Right atrium auricular region (tissue), 2 donors: ENCODE measurements around the gene VEGFB. TPM values are rescaled to one million over a fixed set of nuclear protein-coding genes. Genes with fewer than 3 reads are reported as not detected.

Source experiments
- DNase-seq: peaks from one replicate; pipeline ENCODE4 v3.0.0-alpha.2; 2019; ENCODE audit warnings: low spot score
- H3K27ac ChIP-seq, 2 donors: fragments of 200-600 bp; sonication (generic); 1 replicate in 1 of 2; 2 replicates in 1 of 2; pipeline ENCODE4 v1.5.1; 2016 to 2019
- H3K27me3 ChIP-seq, 2 donors: fragments of 200-600 bp; sonication (generic); one replicate each; pipeline versions ENCODE4 v1.5.1 to v1.6.0; 2017 to 2019
- H3K36me3 ChIP-seq: fragments of 200-600 bp; sonication (generic); one replicate; pipeline ENCODE4 v1.5.1; 2016
- H3K4me1 ChIP-seq, 2 donors: fragments of 200-600 bp; sonication (generic); one replicate each; pipeline versions ENCODE4 v1.5.1 to v1.6.0; 2017 to 2019
- H3K4me3 ChIP-seq, 2 donors: fragments of 200-600 bp; sonication (generic); 1 replicate in 1 of 2; 2 replicates in 1 of 2; pipeline ENCODE4 v1.5.1; 2017 to 2019; ENCODE audit warnings: mild to moderate bottlenecking in 1 of 2, moderate library complexity in 1 of 2
- H3K9me3 ChIP-seq, 2 donors: fragments of 200-600 bp; sonication (generic); one replicate each; pipeline ENCODE4 v1.5.1; 2019
- CTCF ChIP-seq, 2 donors: fragments of 200-600 bp; sonication (generic); IDR thresholded peaks; one replicate each; pipeline ENCODE4 v1.5.1; 2019; ENCODE audit warnings: antibody characterized with exemption in 2 of 2
- total RNA-seq, 2 donors: library from RNA; depleted of rRNA; stranded (reverse); fragments of >200 nt; gene quantifications; one replicate each; pipeline ENCODE4 v1.1.0, GENCODE V29; 2016

The VEGFB gene
- total RNA-seq, 2 donors from 2014 or later = 153 to 201 TPM

- Histone ChIP-seq H3K9me3 (no peaks in the 10 kb centered on the region), H3K4me1 (peaks cover 0 to 28% of the 10 kb centered on the region in 2 donors), H3K4me3 (no peak overlapping the region), H3K36me3 (peaks cover 28% of the 10 kb centered on the region), H3K27ac (no peak overlapping the region), H3K27me3 (no peaks in the 10 kb centered on the region)
- TF ChIP-seq CTCF (IDR thresholded peaks at IDR 0.05) = no peak
- no peak for DNase-seq
These were observed 44.3 kb downstream of the VEGFB start for GRCh38 chr11:64278576-64279190.

- DNase-seq = no peak
- Histone ChIP-seq H3K27me3 (no peaks in the 10 kb centered on the region), H3K4me3 (no peak overlapping the region), H3K9me3 (no peaks in the 10 kb centered on the region), H3K36me3 (peaks cover 21% of the 10 kb centered on the region), H3K27ac (peak overlapping the region; percentile 64 to 73), H3K4me1 (peaks cover 0 to 48% of the 10 kb centered on the region in 2 donors)
- TF ChIP-seq CTCF (IDR thresholded peaks at IDR 0.05) = no peak
These were observed 47.8 kb downstream of the VEGFB start for GRCh38 chr11:64281957-64282770.

GRCh38 chr11:64283092-64283491 lies 48.7 kb downstream of the VEGFB start:
- Histone ChIP-seq H3K27ac (no peak overlapping the region), H3K9me3 (no peaks in the 10 kb centered on the region), H3K4me3 (no peak overlapping the region), H3K36me3 (peaks cover 12% of the 10 kb centered on the region), H3K4me1 (peaks cover 0 to 48% of the 10 kb centered on the region in 2 donors), H3K27me3 (no peaks in the 10 kb centered on the region)
- no peak for DNase-seq
- TF ChIP-seq CTCF (IDR thresholded peaks at IDR 0.05) = no peak

GRCh38 chr11:64284048-64284961 lies 49.9 kb downstream of the VEGFB start, which contains the start of gene BAD:
BAD (minus strand) TSS chr11:64284665; CDS start chr11:64284368, 297 bp downstream.
- peaks cover 0 to 48% of the 10 kb centered on the region in 2 donors for H3K4me1 ChIP-seq
- no peak for TF ChIP-seq CTCF (IDR thresholded peaks at IDR 0.05)
- DNase-seq = peak; percentile 97
- peak within 1 kb of the TSS; percentile 90 to 96 for H3K27ac ChIP-seq
- no peaks in the 10 kb centered on the region for H3K27me3 ChIP-seq
- H3K36me3 ChIP-seq = peaks cover 6% of the 10 kb centered on the region
- H3K4me3 ChIP-seq = peak within 1 kb of the TSS; percentile 67 to 68
- no peaks in the 10 kb centered on the region for H3K9me3 ChIP-seq

- Histone ChIP-seq H3K36me3 (peaks cover 6% of the 10 kb centered on the region), H3K4me3 (peak within 1 kb of the TSS; percentile 67 to 68), H3K4me1 (peaks cover 0 to 48% of the 10 kb centered on the region in 2 donors), H3K27ac (peak within 1 kb of the TSS; percentile 90 to 96), H3K27me3 (no peaks in the 10 kb centered on the region), H3K9me3 (no peaks in the 10 kb centered on the region)
- no peak for TF ChIP-seq CTCF (IDR thresholded peaks at IDR 0.05)
- peak; percentile 83 for DNase-seq
These were observed 50.8 kb downstream of the VEGFB start, which contains the start of gene GPR137 for GRCh38 chr11:64284962-64285884. GPR137 (plus strand) TSS chr11:64285848; CDS start chr11:64286525, 677 bp downstream.
